OCI-LY7 (cell line): ENCODE results near the gene SAP30.

ENCODE experiments used
- CTCF ChIP-seq: fragments of 200-600 bp; sonication (generic); conservative IDR thresholded peaks from 2 replicates; pipeline ENCODE4 v1.5.1; 2014; ENCODE audit warnings: mild to moderate bottlenecking, antibody characterized with exemption, low read length, moderate library complexity, mixed read lengths
- EZH2phosphoT487 ChIP-seq: fragments of 200-600 bp; sonication (generic); IDR thresholded peaks from 2 replicates; pipeline ENCODE4 v1.6.1; 2018; ENCODE audit warnings: low read depth, borderline replicate concordance, mild to moderate bottlenecking, mixed run types, antibody characterized with exemption, low read length, moderate library complexity, mixed read lengths

GRCh38 chr4:173334891-173335752 is 35.6 kb upstream of the SAP30 start:
- TF ChIP-seq EZH2phosphoT487 (no peak), CTCF (no peak)
